ENCODE results near the gene OR10AG1.
A peak's percentile ranks its signal among the peaks of the same experiment; 100 is the strongest.

The OR10AG1 gene

DNA sequence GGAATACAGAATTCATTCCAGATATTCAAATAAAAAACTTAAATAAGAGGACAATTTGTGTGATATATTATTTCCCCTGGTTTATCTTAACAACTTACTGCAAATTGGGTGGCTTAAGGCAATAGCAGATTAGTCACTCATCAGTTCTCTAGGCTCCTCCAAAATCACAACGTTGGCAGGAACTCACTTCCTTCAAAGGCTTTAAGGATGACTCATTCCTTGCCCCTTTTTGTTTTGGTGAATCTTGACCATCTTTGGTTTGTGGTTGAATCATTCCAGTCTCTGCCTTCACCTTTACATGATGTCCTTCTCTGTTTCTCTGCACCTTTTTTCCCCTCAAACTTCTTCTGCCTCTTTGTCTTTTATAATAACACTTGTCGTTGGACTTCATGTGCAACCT lies 3.4 kb downstream of the OR10AG1 start:
- H3K27ac ChIP-seq, result no peak overlapping the region
- CTCF ChIA-PET, result no interaction called here
- POLR2A ChIA-PET (ENCODE audit: low non-redundant PET), result no interaction called here
- no peak for TF ChIP-seq CTCF (conservative IDR thresholded peaks at IDR 0.05; ENCODE audit: low read depth)
- no peak for DNase-seq (ENCODE audit: low spot score)

- ChIA-PET POLR2A (ENCODE audit: low non-redundant PET) (no interaction called here), CTCF (interaction anchor here (0.6 kb wide), 1 partner anchor 17 kb away, joined by 4 read pairs; no protein-coding TSS in a partner anchor)
- DNase-seq (ENCODE audit: low spot score), result no peak
Observed at GRCh38 chr11:55956521-55956920, 13.2 kb downstream of the OR10AG1 start.

DNA sequence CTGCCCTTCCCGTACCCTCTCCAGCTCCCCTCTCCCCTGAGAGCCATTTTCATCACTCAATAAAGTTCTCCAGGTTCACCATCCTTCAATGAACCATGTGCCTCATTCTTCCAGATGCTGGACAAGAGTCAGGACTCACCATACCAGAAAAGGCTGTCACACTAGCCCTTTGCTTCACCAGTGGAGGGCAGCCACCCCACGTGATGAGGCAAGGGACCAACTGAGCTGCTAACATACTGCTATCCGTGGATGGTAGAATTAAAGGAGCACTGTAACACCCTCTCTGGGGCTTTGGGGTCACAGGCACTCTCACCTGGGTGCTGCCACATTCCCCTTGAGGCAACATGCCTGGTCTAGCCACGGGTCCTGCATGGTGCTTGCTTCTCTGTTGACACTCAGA lies 20.4 kb downstream of the OR10AG1 start:
- CTCF ChIA-PET, result no interaction called here
- TF ChIP-seq CTCF (conservative IDR thresholded peaks at IDR 0.05; ENCODE audit: low read depth), result no peak
- no peak for DNase-seq (ENCODE audit: low spot score)
- no peak overlapping the region for H3K27ac ChIP-seq
- POLR2A ChIA-PET (ENCODE audit: low non-redundant PET), result no interaction called here

More at GRCh38 chr11:55956521-55956920, 13.2 kb downstream of the OR10AG1 start:
- H3K27ac ChIP-seq, result no peak overlapping the region
- no peak for TF ChIP-seq CTCF (conservative IDR thresholded peaks at IDR 0.05; ENCODE audit: low read depth)

DNA sequence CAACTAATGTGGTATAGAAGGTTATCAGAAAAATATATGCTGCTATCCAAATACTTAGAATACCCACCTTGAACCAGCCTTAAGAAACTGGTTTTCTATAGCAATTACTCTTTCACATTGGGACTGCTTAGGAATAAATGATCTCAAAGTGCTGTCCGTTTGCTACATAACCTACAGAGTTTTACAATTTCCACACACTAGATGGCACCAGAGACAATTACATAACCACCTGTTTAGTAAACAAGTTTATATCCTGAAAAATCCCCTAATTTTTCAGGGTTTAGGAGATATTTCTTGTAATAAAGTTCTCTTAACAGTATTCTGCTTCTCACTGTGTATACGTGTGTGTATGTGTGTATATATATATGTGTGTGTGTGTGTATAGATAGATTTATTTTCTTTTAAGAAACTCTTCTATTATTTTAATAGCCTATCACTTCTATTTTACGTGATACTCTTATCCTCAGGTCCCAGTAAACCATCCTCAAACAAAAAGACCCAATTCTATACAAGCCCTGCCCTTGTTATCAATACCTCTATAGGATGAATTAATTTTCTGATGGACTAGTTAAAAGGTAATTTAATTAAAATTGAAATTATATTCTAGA lies 26.9 kb downstream of the OR10AG1 start:
- no peak overlapping the region for H3K27ac ChIP-seq
- TF ChIP-seq CTCF (conservative IDR thresholded peaks at IDR 0.05; ENCODE audit: low read depth), result peak; percentile 57
- ChIA-PET POLR2A (ENCODE audit: low non-redundant PET) (no interaction called here), CTCF (no interaction called here)
- peak; percentile 3 for DNase-seq (ENCODE audit: low spot score)

GRCh38 chr11:55936300-55936699 lies 33.4 kb downstream of the OR10AG1 start, which contains the start of gene OR5I1:
Gene OR5I1, minus strand, starts transcription at chr11:55936400. Its CDS starts 0 bp downstream, at chr11:55936400.
- CTCF ChIA-PET, result no interaction called here
- no peak for TF ChIP-seq CTCF (conservative IDR thresholded peaks at IDR 0.05; ENCODE audit: low read depth)
- POLR2A ChIA-PET (ENCODE audit: low non-redundant PET), result no interaction called here
- no peak within 1 kb of the TSS for H3K27ac ChIP-seq
- no peak for DNase-seq (ENCODE audit: low spot score)

GRCh38 chr11:55920537-55920936 lies 49.2 kb downstream of the OR10AG1 start:
- no peak for DNase-seq (ENCODE audit: low spot score)
- no peak overlapping the region for H3K27ac ChIP-seq
- ChIA-PET POLR2A (ENCODE audit: low non-redundant PET) (no interaction called here), CTCF (no interaction called here)
- no peak for TF ChIP-seq CTCF (conservative IDR thresholded peaks at IDR 0.05; ENCODE audit: low read depth)
